ENCODE measurements around the gene PSMD6.
A peak's percentile ranks its signal among the peaks of the same experiment; 100 is the strongest.

Gene PSMD6

DNA sequence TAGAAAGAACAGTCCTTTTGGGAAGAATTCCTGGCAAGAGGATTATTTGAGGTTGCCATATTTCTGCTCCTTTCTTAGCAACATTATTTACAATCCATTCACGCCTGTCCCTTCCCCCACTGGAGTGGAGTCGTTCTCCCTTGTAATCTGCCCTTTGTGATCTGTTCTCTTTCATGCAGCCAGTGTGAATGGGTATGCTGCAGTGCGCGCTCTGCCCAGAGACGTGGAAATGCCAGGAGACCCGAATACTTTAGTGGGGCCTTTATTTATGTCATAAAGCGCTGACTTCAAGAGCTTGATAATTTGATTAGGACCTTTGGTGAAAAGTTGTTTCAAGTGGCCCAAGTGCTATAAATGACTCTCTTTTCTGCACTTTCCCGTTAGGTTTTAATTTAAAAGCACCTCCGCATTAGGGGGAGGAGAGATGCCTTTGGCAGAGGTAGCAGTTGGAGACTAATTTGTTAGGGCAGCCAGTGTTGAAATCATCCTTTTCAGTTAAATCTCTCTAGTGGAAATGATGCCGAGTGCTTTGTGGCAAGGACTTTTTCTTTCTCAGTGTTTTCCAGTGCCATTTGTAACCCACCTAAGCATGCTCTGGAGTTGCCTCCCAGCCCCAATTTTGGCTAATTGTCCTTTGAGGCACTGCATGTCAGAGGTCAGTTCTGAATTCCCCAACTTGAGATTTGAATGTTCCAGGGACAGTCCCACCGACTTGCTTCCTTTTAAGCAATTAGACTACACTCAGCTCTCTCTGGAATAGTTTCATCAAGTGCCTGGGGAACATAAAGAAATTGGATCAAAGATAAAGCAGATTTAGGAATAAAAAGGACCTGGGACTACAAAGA is 52.4 kb downstream of the PSMD6 start:
- DNase-seq, result no peak
- Histone ChIP-seq H3K4me1 (peaks cover 0 to 76% (median 59%) of the 10 kb centered on the region in 4 donors), H3K9me3 (no peaks in the 10 kb centered on the region), H3K27me3 (no peaks in the 10 kb centered on the region), H3K27ac (peak overlapping the region; percentile 10 to 54), H3K36me3 (no peaks in the 10 kb centered on the region), H3K4me3 (peak overlapping the region in 1 of 2 donors; percentile 12)
- intact Hi-C loops (cut with DNase I; ENCODE audit: low total_unique reads), result no loop called here
- TF ChIP-seq, protein P1, sequence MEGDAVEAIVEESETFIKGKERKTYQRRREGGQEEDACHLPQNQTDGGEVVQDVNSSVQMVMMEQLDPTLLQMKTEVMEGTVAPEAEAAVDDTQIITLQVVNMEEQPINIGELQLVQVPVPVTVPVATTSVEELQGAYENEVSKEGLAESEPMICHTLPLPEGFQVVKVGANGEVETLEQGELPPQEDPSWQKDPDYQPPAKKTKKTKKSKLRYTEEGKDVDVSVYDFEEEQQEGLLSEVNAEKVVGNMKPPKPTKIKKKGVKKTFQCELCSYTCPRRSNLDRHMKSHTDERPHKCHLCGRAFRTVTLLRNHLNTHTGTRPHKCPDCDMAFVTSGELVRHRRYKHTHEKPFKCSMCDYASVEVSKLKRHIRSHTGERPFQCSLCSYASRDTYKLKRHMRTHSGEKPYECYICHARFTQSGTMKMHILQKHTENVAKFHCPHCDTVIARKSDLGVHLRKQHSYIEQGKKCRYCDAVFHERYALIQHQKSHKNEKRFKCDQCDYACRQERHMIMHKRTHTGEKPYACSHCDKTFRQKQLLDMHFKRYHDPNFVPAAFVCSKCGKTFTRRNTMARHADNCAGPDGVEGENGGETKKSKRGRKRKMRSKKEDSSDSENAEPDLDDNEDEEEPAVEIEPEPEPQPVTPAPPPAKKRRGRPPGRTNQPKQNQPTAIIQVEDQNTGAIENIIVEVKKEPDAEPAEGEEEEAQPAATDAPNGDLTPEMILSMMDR (IDR thresholded peaks at IDR 0.05), result no peak

DNA sequence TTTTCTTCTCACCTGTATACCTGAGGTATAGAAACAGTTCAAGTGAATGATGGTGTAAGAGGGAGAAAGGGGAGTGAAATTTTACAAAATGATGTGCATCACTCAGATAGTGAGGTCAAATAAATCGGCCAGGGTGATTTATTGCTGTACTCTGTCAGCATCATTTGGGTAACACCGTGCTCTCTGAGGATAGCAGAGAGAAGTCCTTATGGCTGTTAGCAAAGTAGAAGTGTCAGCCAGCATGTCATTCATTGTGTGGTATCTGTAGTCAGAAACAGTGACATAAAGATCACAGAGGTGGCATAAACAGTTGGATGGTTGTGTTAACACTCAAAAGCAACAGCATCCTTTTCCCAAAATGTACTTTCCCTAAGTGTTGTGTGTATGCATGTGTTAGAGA is 53.4 kb downstream of the PSMD6 start:
- intact Hi-C loops (cut with DNase I; ENCODE audit: low total_unique reads), result no loop called here
- peak overlapping the region in 1 of 2 donors; percentile 54 for H3K27ac ChIP-seq
- H3K9me3 ChIP-seq, result no peaks in the 10 kb centered on the region
- no peaks in the 10 kb centered on the region for H3K27me3 ChIP-seq
- no peak overlapping the region for H3K4me3 ChIP-seq
- peaks cover 0 to 79% (median 60%) of the 10 kb centered on the region in 4 donors for H3K4me1 ChIP-seq
- DNase-seq, result no peak
- H3K36me3 ChIP-seq, result no peaks in the 10 kb centered on the region
- TF ChIP-seq, protein P1 (IDR thresholded peaks at IDR 0.05), result no peak

DNA sequence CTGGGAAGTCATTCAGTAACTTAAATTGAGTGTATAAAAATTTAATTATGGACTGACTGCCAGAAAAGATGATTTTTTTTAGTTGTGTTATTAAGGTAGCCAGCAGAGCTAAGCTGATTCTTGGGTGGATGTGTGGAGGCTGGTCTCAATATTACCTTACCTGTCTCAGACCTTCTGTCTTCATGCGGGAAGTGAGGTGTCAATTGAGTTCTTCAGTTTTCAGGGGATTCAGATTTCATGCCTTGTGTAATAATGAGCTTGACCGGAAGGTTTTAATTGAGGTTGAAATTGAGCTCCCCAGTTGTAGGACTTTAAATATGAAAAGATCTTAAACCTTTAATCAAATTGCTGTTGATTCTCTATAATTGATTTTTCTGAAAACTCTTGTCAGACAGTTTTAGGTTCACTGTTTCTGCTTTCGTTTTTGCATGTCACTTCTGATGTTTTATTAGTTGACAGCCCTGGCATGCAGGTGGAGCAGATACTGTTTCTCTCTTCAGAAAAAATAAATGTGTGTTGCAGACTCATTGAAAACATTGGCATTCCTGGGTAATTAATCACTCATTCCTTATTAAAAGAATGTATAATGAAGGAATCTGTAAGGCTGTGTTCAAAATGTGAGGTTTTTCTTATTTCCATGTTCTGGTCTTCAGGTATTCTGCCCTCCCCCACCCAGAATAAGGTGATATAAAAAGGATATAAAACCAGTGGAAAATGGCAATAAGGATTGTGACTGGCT is 54.5 kb downstream of the PSMD6 start:
- intact Hi-C loops (cut with DNase I; ENCODE audit: low total_unique reads), result no loop called here
- no peaks in the 10 kb centered on the region for H3K27me3 ChIP-seq
- peak overlapping the region in 1 of 2 donors; percentile 33 for H3K4me3 ChIP-seq
- TF ChIP-seq, protein P1 (IDR thresholded peaks at IDR 0.05), result no peak
- H3K27ac ChIP-seq, result peak overlapping the region; percentile 50 to 54
- H3K9me3 ChIP-seq, result no peaks in the 10 kb centered on the region
- H3K36me3 ChIP-seq, result no peaks in the 10 kb centered on the region
- DNase-seq, result no peak
- peaks cover 0 to 82% (median 65%) of the 10 kb centered on the region in 4 donors for H3K4me1 ChIP-seq

DNA sequence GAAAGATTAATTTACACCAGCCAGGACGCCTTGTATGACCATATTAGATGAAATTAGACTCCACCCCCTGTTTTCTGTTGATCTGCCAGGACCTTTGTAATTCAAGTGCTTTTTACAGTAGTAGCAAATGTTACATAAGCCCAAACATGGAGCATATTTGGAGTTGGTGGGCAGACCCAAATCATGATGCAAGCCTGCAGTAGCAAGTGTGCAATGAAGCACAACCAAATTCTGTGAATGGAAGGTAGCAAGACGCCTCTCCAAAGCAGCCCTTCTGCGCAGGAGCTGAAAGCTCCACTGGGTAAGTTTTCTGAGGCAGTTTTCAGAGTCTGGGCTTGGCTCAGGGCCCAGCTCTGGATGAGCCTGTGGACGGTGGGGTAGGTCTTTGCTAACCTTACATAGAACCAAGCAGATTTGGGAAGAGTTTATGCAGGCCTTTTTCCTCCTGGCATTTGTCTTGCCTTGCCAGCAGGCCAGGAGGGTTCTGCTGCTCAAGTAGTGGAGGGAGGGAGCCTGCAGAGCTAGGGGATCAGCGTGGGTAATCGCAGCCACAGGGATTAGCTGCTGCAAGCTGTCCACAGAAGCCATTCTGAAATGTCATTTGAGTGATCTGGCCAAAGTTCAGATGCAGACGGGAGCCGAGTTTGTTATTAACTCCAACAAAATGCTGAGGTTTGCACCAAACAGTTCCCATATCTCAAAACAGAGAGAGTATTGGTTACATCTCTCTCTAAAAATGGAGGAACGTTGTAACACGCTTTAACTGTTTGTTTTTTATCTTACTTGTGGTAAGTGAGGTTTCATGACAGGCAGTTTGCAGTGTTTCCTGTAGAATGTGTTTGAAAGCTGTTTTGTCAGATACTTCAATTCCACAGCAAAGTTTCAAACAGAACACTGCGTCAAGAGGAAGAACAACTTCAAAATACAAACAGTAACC is 55.4 kb downstream of the PSMD6 start:
- Histone ChIP-seq H3K9me3 (no peaks in the 10 kb centered on the region), H3K4me1 (peaks cover 0 to 76% (median 62%) of the 10 kb centered on the region in 4 donors), H3K36me3 (no peaks in the 10 kb centered on the region), H3K27ac (peak overlapping the region; percentile 50 to 54), H3K4me3 (peak overlapping the region; percentile 27 to 33), H3K27me3 (no peaks in the 10 kb centered on the region)
- intact Hi-C loops (cut with DNase I; ENCODE audit: low total_unique reads), result no loop called here
- TF ChIP-seq, protein P1 (IDR thresholded peaks at IDR 0.05), result no peak
- DNase-seq, result peak; percentile 32 to 76

DNA sequence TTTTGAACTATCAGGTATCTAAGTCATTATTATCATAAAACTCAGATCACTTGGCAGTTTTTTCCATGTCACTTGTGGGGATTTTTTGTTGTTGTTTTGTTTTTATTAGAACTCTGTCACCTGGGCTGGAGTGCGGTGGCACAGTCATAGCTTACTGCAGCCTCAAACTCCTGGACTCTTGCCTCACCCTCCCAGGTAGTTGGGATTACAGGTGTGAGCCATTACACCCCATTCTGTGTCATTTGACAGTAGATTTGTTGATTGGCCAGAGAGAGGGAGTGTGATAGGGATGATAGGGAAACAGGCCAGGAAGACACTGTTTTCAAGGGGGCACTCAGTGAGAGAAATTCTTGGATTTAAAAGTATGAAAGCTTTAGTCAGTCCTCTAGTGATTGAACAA is 56.4 kb downstream of the PSMD6 start:
- H3K27ac ChIP-seq, result peak overlapping the region in 1 of 2 donors; percentile 54
- no peaks in the 10 kb centered on the region for H3K27me3 ChIP-seq
- no peaks in the 10 kb centered on the region for H3K9me3 ChIP-seq
- no peak overlapping the region for H3K4me3 ChIP-seq
- TF ChIP-seq, protein P1 (IDR thresholded peaks at IDR 0.05), result no peak
- peaks cover 0 to 67% (median 53%) of the 10 kb centered on the region in 4 donors for H3K4me1 ChIP-seq
- DNase-seq, result no peak
- H3K36me3 ChIP-seq, result no peaks in the 10 kb centered on the region
- intact Hi-C loops (cut with DNase I; ENCODE audit: low total_unique reads), result no loop called here

All from tibial artery (tissue), 4 donors.